DMS114 treated with DMSO at 0.1 percent for 48 hours (cell line): ENCODE data around the gene GJC1.

ENCODE experiments used
- DNase-seq: peaks from one replicate; lab custom pipeline; 2025; ENCODE audit not compliant: unreplicated experiment; lab: John Stamatoyannopoulos, UW

The GJC1 gene

GRCh38 chr17:44804302-44805089 is 25.6 kb downstream of the GJC1 start:
- DNase-seq: no peak

- no peak for DNase-seq
These were observed 28.2 kb downstream of the GJC1 start for GRCh38 chr17:44801880-44802279.

GRCh38 chr17:44798356-44798755 is 31.7 kb downstream of the GJC1 start:
- no peak for DNase-seq

DNA sequence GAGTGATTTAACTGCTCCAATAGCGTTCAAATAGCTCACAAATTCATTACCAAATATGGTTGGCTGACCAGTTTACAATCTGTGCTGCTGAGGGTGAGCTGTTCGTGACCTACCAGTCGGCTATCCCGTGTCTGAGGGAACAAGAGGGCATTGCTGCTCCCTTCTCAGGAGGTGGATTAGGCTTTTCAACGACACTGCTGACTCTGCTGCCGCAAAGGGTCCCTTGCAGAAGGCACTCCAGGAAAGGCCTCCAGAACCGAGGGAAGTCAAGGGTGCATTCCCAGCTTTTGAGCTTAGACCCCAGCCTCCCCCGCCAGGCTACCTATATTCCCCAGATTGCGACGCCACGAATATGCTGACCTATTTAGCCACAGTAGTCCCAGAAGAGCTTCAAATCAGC is 32.3 kb downstream of the GJC1 start:
- no peak for DNase-seq

DNA sequence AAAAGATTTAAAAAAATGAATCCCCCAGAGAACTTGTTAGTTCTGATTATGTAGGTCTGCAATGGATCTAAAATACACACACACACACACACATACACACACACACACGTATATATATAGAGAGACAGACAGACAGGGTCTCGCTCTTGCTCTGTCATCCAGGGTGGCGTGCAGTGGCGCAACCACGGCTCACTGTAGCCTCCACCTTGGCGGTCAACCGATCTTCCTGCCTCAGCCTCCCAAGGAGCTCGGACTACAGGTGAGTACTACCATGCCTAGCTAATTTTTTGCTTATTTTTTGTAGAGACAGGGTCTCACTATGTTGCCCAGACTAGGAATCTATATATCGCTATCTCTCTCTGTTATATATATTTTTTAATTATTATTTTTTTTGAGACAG is 33.4 kb downstream of the GJC1 start:
- no peak for DNase-seq

GRCh38 chr17:44795928-44796327 is 34.2 kb downstream of the GJC1 start:
- DNase-seq: no peak

- DNase-seq: no peak
These were observed 34.7 kb downstream of the GJC1 start for GRCh38 chr17:44795421-44795820.

GRCh38 chr17:44794851-44795413 is 35.2 kb downstream of the GJC1 start:
- no peak for DNase-seq

DNA sequence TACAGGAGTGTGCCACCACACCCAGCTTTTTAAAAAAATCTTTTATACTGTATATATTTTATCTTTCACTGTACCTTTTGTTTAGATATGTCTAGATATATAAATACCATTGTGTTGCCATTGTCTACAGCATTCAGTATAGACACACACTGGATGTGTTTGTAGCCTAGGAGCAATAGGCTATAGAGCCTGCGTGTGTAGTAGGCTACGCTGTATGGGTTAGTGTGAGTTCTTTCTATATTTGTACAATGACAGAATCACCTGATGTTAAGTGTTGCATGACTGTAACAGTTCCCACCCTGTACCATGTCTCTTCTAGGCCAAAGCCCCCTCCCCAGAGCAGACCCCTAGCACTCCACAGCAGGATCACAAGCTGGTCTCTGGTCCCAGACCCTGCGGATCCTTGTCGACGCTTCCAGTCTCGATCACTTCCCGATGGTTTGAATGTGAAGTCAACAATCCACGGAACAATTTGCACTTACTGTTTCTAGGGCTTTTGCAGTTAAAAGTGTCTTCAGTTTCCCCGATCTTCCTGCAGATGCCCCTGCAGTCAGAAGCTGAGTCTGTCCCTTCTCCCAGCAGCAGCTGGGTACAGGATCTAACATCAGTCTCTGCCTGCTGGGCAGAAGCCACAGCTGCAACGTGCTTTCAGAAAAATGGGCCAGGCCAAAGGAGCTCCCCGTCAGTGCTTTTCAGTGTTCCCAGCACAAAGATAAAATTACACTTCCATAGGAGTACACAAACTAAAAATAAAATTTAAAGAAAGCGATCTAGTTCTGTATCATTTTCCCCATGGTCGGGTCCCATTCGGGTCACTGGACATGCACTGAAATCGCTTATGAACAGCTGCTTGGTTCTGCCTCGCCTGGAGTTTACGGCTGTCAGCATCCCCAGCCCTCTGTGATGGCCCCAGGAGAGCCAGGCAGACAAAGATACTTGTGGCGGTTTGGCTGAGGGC is 35.9 kb downstream of the GJC1 start:
- DNase-seq: no peak

GRCh38 chr17:44792276-44792675 is 37.8 kb downstream of the GJC1 start:
- no peak for DNase-seq

DNA sequence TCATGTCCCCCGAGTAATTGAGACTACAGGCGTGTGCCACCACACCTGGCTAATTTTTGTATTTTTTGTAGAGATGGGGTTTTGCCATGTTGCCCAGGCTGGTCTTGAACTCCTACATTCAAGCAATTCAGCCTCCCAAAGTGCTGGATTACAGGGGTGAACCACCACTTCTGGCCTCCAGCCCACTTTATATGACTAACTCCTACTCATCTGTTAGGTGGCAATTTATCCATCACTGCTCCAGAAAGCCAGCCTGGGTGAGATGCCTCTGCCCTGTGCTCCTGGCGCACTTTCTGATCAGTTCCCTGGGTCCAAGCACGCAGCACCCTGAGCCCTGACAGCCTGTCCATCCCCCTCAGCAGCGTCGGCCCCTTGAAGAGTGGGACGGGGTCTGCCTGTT is 41.9 kb downstream of the GJC1 start:
- no peak for DNase-seq

DNA sequence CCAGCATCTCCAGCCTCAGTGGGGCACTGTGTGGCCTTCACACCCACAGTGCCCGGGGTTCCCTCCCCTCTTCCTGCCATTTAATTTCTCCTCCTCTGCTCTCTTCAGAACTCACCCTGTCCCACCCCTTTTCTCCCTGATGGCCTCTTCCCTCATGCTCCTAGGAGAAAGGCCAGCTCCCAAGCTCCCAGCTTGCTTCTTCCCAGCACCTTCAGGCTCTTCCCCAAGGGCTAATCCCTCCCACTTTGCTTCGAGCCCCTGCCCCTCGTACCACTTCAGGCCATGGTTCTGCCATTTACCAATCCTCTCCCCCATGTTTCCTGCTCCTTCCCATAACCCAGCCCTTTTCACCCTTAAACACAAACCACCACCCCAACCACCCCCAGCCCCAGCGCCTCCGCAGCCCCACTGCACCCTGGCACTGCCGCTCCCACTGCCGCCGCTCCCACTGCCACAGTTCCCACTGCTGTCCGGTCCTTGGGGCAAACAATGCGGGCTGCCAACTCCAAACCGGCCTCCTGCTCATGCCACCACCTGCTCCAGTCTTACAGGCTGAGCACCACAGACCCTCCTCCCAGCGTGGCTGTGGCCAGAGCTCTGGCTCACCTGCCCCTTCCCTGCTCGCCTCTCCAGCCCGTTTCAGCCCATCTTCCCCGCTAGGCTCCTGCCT is 42.7 kb downstream of the GJC1 start:
- DNase-seq: no peak

DNA sequence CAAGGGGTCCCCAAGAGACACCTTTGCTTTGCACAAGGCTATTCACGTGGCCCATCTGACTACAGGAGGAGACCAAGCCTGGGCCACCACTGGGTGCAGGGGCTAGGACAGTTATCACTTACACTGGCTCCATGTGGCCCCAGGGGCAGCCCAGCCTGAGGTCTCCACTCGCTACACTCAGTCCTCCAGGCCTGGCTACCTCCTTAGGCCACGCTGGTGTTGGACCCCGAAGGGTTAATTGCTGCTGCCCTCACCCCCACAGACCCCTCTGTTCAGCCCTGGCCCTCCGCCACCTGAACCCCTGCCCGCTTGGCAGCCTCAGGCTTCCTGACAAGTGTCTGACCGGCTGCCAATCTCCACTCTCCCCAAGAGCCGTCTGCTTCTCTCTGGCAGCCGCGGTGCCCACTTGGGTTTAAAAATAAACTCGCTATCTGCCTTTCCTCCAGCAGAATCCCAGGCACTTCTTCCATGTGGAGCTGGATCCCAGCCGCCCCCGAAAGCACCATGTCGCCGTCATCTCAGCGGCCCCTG is 43.5 kb downstream of the GJC1 start:
- DNase-seq: no peak

GRCh38 chr17:44785921-44786320 is 44.2 kb downstream of the GJC1 start:
- DNase-seq: no peak

DNA sequence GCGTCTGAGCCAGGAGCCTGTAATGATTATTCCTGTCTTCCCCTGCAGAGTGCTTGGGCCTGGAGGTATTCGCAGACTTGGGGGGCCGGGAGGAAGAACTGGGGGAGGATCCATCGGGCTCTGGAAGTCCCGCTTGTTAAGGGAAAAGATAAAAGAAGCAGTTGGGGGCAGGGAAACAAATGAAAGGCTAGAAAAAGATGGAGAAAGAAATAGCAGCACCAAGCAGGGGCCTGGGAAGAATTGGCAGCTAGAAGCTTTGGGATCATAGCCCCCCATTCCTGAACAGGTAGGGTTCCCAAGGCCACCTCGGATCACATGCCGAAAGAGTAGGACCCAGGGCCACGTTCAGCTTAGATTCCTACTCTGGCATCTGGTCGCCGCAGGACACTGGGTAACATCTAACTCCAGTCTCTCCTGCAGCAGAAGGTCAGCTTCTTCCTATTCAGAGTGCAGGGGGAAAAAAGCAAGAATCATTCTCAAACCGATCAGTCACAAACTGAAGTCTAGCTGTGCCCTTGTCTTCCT is 47.7 kb downstream of the GJC1 start:
- DNase-seq: no peak

DNA sequence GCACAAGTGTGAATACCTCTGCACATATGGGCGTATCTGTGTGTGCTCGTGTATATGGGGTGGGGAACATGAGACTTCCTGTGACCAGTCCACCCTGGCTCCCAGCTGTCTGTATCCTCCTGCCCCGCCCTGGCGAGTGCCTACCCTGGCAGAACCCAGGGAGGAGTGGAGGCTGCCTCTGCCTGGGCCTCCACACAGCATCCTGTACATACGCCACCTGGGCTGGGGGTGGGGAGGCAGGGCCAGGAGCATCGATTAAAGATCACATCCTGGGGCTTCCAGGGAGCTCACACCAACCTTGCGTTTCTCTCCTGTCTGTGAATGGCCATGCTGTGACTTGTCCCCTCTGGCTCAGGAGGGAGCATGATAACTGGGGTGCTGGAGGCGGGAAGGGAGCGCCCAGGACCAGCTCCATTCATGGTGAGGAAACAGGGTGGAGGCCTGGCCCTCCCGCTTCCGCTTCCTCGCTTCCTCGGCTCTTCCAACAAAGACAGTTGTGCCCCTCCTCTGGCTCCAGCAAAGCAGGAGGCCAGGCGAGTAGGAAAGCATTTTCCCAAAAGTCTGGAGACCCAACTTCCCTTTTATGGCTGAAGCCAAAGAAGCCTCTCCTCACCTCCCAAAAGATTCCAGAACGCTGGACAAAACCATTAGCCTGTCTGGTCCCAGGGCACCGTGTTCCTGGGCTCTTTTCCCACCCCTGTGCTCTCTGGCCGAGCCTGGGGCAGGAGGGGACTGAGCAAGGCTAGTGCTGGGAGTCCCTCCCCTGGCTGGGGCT is 48.3 kb downstream of the GJC1 start:
- no peak for DNase-seq

- no peak for DNase-seq
These were observed 49.1 kb downstream of the GJC1 start for GRCh38 chr17:44780845-44781480.

GRCh38 chr17:44780161-44780560 is 49.9 kb downstream of the GJC1 start:
- no peak for DNase-seq

DNA sequence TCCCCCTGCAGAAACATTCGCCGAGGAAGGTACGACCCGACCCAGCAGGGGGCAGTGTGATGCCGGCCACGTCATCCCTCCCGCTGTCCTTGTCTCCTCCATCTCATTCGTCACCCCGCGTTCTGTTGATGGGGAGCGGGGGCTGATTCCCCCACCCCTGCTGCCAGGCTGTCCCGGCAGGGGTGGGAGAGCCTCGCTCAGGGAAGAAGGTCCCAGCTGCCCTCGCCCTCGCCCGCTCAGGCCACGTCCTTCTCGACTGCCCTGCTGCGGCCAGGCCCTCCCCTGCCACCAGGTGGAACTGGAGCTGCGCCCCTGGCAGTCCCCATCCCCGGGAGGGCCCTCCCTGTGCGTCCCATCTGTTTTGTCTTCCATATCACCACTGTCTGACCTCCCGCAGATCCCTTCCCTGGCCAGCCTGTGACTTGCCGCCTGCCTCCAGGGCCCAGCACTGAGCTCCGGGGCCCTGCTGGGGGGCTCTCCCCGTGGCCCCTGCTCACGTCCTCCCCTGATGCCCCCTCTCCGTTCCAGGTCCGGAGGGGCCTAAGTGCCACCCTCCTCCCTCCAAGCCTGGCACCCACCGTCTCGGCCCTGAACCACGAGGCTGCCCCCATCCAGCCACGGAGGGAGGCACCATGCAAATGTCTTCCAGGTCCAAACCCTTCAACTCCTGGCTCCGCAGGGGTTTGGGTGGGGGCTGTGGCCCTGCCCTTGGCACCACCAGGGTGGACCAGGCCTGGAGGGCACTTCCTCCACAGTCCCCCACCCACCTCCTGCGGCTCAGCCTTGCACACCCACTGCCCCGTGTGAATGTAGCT is 50.7 kb downstream of the GJC1 start:
- DNase-seq: no peak
